HepG2 (cell line): ENCODE results near the gene SCARF1.

Experiments
- SSRP1 ChIP-seq: IDR thresholded peaks from 2 replicates; pipeline ENCODE4 v1.6.1; 2016; ENCODE audit warnings: control low read depth
- ZFX ChIP-seq: sonication (generic); formaldehyde crosslinking; IDR thresholded peaks from 2 replicates; pipeline ENCODE4 v1.4.0; 2020; ENCODE audit warnings: mild to moderate bottlenecking, low read depth, missing genetic modification reagents, moderate library complexity
- ZNF253 ChIP-seq: sonication (generic); formaldehyde crosslinking; IDR thresholded peaks from 2 replicates; pipeline ENCODE4 v1.8.0; 2022; ENCODE audit warnings: mild to moderate bottlenecking, missing genetic modification reagents, borderline replicate concordance
- ZNF484 ChIP-seq: sonication (generic); formaldehyde crosslinking; IDR thresholded peaks from 2 replicates; pipeline ENCODE4 v1.5.1; 2020; ENCODE audit warnings: mild to moderate bottlenecking, low read depth, missing genetic modification reagents, borderline replicate concordance
- ZNF501 ChIP-seq: sonication (generic); formaldehyde crosslinking; IDR thresholded peaks from 2 replicates; pipeline ENCODE4 v1.5.1; 2020; ENCODE audit warnings: mild to moderate bottlenecking, moderate library complexity, missing genetic modification reagents
- ZNF703 ChIP-seq: sonication (generic); formaldehyde crosslinking; IDR thresholded peaks from 2 replicates; pipeline ENCODE4 v1.5.1; 2020; ENCODE audit warnings: missing genetic modification reagents, mild to moderate bottlenecking, moderate library complexity, borderline replicate concordance
- TF ChIP-seq, protein P1 (sequence below): sonication (generic); formaldehyde crosslinking; IDR thresholded peaks from 2 replicates; pipeline ENCODE4 v1.4.0; 2020; ENCODE audit warnings: missing genetic modification reagents, mild to moderate bottlenecking, borderline replicate concordance
- TF ChIP-seq, protein P2 (sequence below): sonication (generic); formaldehyde crosslinking; IDR thresholded peaks from 2 replicates; pipeline ENCODE4 v1.5.0; 2020; ENCODE audit warnings: mild to moderate bottlenecking, missing genetic modification reagents, moderate library complexity
- TF ChIP-seq, protein P3 (sequence below): sonication (generic); formaldehyde crosslinking; IDR thresholded peaks from 2 replicates; pipeline ENCODE4 v1.4.0; 2020; ENCODE audit warnings: missing genetic modification reagents
- TF ChIP-seq, protein P4 (sequence below): sonication (generic); formaldehyde crosslinking; IDR thresholded peaks from 2 replicates; pipeline ENCODE4 v1.5.1; 2020; ENCODE audit warnings: missing genetic modification reagents, mild to moderate bottlenecking, borderline replicate concordance
- TF ChIP-seq, protein P5 (sequence below): sonication (generic); formaldehyde crosslinking; IDR thresholded peaks from 2 replicates; pipeline ENCODE4 v1.5.0; 2020; ENCODE audit warnings: missing genetic modification reagents
- TF ChIP-seq, protein P6 (sequence below), 2 experiments: IDR thresholded peaks; 2 replicates each; pipeline ENCODE4 v1.6.1; 2011 to 2012; ENCODE audit warnings: low read length in 2 of 2, borderline replicate concordance in 1 of 2, low read depth in 1 of 2, mild to moderate bottlenecking in 1 of 2, moderate library complexity in 1 of 2
- TF ChIP-seq, protein P7 (sequence below): IDR thresholded peaks from 2 replicates; pipeline ENCODE4 v1.6.1; 2012; ENCODE audit warnings: low read length, improper control_type of control experiment

DNA sequence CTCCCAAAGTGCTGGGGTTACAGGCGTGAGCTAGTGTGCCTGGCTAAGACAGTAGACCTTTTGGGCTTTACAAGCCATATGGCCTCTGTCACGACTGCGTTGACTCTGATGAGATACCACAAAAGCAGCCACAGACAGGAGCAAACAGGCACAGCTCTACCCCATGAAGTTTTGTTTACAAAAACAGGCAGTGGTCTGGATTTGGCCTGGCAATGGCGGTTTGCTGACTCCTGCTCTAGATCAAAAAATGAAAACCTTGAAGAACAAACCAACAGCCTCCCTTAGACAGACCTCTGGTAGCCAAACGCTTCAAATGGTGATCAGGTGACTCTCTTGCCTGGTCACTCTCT, 37.6 kb downstream of the SCARF1 start:
- TF ChIP-seq ZNF484 (CRISPR knock-in tag) (no peak), ZNF703 (CRISPR knock-in tag) (no peak), SSRP1 (CRISPR knock-in tag) (no peak), ZFX (CRISPR knock-in tag) (no peak), ZNF253 (no peak), ZNF501 (CRISPR knock-in tag) (no peak)
- TF ChIP-seq, protein P1, sequence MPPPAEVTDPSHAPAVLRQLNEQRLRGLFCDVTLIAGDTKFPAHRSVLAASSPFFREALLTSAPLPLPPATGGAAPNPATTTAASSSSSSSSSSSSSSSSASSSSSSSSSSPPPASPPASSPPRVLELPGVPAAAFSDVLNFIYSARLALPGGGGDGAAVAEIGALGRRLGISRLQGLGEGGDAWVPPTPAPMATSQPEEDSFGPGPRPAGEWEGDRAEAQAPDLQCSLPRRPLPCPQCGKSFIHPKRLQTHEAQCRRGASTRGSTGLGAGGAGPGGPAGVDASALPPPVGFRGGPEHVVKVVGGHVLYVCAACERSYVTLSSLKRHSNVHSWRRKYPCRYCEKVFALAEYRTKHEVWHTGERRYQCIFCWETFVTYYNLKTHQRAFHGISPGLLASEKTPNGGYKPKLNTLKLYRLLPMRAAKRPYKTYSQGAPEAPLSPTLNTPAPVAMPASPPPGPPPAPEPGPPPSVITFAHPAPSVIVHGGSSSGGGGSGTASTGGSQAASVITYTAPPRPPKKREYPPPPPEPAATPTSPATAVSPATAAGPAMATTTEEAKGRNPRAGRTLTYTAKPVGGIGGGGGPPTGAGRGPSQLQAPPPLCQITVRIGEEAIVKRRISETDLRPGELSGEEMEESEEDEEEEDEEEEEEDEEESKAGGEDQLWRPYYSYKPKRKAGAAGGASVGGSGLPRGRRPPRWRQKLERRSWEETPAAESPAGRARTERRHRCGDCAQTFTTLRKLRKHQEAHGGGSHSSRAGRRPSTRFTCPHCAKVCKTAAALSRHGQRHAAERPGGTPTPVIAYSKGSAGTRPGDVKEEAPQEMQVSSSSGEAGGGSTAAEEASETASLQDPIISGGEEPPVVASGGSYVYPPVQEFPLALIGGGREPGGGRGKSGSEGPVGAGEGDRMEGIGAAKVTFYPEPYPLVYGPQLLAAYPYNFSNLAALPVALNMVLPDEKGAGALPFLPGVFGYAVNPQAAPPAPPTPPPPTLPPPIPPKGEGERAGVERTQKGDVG (CRISPR knock-in tag), result 0 out of 2 replicates have a peak, but pooled peaks have one; percentile 23
- TF ChIP-seq, protein P2, sequence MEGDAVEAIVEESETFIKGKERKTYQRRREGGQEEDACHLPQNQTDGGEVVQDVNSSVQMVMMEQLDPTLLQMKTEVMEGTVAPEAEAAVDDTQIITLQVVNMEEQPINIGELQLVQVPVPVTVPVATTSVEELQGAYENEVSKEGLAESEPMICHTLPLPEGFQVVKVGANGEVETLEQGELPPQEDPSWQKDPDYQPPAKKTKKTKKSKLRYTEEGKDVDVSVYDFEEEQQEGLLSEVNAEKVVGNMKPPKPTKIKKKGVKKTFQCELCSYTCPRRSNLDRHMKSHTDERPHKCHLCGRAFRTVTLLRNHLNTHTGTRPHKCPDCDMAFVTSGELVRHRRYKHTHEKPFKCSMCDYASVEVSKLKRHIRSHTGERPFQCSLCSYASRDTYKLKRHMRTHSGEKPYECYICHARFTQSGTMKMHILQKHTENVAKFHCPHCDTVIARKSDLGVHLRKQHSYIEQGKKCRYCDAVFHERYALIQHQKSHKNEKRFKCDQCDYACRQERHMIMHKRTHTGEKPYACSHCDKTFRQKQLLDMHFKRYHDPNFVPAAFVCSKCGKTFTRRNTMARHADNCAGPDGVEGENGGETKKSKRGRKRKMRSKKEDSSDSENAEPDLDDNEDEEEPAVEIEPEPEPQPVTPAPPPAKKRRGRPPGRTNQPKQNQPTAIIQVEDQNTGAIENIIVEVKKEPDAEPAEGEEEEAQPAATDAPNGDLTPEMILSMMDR (CRISPR knock-in tag), result no peak
- TF ChIP-seq, protein P3, sequence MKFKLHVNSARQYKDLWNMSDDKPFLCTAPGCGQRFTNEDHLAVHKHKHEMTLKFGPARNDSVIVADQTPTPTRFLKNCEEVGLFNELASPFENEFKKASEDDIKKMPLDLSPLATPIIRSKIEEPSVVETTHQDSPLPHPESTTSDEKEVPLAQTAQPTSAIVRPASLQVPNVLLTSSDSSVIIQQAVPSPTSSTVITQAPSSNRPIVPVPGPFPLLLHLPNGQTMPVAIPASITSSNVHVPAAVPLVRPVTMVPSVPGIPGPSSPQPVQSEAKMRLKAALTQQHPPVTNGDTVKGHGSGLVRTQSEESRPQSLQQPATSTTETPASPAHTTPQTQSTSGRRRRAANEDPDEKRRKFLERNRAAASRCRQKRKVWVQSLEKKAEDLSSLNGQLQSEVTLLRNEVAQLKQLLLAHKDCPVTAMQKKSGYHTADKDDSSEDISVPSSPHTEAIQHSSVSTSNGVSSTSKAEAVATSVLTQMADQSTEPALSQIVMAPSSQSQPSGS, result no peak
- TF ChIP-seq, protein P4, sequence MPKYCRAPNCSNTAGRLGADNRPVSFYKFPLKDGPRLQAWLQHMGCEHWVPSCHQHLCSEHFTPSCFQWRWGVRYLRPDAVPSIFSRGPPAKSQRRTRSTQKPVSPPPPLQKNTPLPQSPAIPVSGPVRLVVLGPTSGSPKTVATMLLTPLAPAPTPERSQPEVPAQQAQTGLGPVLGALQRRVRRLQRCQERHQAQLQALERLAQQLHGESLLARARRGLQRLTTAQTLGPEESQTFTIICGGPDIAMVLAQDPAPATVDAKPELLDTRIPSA (CRISPR knock-in tag), result no peak
- TF ChIP-seq, protein P5, sequence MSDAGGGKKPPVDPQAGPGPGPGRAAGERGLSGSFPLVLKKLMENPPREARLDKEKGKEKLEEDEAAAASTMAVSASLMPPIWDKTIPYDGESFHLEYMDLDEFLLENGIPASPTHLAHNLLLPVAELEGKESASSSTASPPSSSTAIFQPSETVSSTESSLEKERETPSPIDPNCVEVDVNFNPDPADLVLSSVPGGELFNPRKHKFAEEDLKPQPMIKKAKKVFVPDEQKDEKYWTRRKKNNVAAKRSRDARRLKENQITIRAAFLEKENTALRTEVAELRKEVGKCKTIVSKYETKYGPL (CRISPR knock-in tag), result no peak
- TF ChIP-seq, protein P6, sequence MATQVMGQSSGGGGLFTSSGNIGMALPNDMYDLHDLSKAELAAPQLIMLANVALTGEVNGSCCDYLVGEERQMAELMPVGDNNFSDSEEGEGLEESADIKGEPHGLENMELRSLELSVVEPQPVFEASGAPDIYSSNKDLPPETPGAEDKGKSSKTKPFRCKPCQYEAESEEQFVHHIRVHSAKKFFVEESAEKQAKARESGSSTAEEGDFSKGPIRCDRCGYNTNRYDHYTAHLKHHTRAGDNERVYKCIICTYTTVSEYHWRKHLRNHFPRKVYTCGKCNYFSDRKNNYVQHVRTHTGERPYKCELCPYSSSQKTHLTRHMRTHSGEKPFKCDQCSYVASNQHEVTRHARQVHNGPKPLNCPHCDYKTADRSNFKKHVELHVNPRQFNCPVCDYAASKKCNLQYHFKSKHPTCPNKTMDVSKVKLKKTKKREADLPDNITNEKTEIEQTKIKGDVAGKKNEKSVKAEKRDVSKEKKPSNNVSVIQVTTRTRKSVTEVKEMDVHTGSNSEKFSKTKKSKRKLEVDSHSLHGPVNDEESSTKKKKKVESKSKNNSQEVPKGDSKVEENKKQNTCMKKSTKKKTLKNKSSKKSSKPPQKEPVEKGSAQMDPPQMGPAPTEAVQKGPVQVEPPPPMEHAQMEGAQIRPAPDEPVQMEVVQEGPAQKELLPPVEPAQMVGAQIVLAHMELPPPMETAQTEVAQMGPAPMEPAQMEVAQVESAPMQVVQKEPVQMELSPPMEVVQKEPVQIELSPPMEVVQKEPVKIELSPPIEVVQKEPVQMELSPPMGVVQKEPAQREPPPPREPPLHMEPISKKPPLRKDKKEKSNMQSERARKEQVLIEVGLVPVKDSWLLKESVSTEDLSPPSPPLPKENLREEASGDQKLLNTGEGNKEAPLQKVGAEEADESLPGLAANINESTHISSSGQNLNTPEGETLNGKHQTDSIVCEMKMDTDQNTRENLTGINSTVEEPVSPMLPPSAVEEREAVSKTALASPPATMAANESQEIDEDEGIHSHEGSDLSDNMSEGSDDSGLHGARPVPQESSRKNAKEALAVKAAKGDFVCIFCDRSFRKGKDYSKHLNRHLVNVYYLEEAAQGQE (IDR thresholded peaks at IDR 0.05; ENCODE audit: borderline replicate concordance in 1 of 2, low read depth in 1 of 2, low read length in 2 of 2), result no peak
- TF ChIP-seq, protein P7, sequence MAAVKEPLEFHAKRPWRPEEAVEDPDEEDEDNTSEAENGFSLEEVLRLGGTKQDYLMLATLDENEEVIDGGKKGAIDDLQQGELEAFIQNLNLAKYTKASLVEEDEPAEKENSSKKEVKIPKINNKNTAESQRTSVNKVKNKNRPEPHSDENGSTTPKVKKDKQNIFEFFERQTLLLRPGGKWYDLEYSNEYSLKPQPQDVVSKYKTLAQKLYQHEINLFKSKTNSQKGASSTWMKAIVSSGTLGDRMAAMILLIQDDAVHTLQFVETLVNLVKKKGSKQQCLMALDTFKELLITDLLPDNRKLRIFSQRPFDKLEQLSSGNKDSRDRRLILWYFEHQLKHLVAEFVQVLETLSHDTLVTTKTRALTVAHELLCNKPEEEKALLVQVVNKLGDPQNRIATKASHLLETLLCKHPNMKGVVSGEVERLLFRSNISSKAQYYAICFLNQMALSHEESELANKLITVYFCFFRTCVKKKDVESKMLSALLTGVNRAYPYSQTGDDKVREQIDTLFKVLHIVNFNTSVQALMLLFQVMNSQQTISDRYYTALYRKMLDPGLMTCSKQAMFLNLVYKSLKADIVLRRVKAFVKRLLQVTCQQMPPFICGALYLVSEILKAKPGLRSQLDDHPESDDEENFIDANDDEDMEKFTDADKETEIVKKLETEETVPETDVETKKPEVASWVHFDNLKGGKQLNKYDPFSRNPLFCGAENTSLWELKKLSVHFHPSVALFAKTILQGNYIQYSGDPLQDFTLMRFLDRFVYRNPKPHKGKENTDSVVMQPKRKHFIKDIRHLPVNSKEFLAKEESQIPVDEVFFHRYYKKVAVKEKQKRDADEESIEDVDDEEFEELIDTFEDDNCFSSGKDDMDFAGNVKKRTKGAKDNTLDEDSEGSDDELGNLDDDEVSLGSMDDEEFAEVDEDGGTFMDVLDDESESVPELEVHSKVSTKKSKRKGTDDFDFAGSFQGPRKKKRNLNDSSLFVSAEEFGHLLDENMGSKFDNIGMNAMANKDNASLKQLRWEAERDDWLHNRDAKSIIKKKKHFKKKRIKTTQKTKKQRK, result no peak
